Stimulated activated CD4-positive, alpha-beta T cell treated with anti-CD3 and anti-CD28 coated beads, Interleukin-15, amount 100 ng/mL, for 24 hours (primary cell): ENCODE results near the gene TPM2.

Experiments used
- DNase-seq: peaks from one replicate; pipeline ENCODE4 v3.0.0-alpha.2; 2020

Gene TPM2

DNA sequence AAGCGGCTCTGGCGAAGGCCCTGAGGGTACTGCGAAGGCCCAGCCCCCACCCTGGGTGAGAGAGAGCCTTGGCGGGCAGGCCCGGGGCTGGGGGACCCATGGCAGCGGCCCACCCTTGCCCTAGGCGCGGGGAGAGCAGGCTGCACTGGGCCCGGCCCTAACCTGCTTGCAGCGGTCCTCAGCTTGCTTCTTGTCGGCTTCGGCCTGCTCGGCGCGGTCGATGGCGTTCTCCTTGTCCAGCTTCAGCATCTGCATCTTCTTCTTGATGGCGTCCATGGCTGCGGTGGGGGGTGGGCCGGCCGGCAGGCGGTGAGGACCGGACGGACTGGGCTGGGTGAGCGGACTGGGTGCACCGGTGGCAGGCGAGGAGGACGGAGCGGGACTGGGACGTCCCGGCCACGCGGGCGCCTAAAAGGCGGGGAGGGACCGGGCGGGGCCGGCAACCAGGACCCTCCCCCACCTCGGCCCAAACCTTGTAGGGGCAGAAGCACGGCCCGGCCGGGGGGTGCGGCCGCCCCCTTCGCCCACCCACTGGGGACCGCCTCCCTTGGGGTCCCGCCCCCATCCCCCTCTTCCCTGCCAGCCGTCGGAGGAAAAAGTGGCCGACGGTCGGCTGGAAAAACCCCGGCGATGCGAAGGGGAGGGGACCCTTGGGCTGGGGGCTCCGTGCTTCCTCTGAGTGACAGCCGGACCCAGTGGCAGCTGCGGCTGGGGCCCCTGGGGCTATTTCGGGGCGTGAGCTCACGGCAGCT lies at the start of gene TPM2:
TPM2 (minus strand) TSS at position 384 of the 752 bp plus-strand sequence; CDS start at position 276, 108 bp downstream.
- DNase-seq, result no peak

DNA sequence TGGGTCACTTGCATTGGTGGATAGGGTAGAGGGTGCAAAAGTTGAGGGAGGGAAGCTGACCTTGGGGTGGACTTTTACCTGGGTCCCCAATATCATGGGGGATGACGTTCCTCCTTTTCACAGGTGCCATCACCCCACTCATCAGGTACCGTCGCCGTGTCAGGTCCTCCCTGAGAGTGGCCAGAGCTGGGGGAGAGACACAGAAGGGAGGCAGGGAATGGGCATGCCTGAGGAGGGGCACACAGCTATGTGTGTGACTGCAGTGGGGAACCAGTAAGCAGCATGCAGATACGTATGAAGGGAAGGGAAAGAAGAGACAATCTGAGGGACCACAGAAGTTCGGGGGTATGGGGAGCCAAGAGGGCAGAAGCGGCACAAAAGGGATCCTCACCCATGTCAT lies 49.2 kb upstream of the TPM2 start:
- no peak for DNase-seq

DNA sequence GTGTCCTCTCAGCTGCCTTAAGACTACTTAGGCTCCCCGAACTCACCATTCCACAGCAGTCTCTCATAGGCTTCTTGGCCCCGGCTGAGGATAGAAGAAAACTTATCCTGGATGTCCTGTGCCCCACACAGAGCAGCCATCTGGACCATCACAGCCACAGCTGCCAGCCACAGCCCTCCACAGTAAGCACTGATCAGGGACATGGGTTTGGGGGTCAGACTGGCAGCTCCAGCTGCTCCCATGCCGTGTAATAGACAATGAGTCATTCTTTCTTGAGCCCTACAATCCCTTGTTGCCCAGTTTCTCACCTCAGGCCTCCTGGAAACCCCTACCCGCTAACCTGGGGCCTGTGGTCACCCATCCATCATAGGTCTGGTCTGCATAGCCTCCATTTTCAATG lies 48.5 kb upstream of the TPM2 start:
- no peak for DNase-seq

DNA sequence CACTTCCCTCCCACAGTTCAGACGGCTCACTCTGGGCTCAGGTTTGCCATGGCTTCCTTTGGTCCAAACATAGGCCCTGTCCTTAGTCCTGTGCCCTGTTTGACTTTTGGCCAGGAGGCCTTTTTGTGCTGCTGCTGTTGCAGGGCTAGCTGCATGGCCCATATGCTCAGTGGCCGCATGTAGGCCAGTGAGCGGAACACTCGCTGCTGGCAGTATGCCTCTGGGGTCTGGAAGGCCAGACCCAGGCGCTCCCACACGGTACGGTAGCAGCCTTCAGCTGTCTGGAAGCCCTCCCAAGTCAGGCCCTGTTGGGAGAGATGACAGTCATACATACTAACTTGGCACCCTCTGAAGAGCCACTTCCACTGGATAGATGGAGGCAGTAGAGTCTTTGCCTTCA lies 47.4 kb upstream of the TPM2 start:
- no peak for DNase-seq

DNA sequence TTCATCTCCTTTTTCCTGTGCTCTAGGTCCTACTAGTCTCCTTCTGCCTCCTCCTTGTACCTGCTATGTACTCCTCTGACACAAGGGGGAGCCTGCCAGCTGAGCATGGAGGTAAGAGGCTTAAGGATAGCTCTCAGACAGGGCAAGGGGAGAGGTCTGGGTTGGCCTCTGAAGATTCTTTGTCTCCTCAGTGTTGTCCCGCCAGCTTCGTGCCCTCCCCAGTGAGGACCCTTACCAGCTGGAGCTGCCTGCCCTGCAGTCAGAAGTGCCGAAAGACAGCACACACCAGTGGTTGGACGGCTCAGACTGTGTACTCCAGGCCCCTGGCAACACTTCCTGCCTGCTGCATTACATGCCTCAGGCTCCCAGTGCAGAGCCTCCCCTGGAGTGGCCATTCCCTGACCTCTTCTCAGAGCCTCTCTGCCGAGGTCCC lies 46.5 kb upstream of the TPM2 start:
- DNase-seq, result peak; percentile 74

DNA sequence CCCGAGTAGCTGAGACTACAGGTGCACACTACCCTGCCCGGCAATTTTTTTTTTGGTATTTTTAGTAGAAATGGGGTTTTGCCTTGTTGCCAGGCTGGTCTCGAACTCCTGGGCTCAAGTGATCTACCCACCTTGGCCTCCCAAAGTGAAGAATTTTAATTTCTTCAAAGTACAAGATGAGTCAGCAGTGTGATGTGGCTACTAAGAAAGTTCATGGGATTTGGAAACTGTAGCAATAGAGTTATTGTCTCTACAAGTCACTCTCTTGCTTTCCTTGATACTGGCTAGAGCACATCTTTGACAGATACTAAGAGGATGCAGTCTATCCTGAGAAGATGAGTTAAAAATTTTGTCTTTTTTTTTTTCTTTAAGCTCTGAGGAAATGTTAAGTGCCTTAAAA lies 44.4 kb upstream of the TPM2 start:
- no peak for DNase-seq

DNA sequence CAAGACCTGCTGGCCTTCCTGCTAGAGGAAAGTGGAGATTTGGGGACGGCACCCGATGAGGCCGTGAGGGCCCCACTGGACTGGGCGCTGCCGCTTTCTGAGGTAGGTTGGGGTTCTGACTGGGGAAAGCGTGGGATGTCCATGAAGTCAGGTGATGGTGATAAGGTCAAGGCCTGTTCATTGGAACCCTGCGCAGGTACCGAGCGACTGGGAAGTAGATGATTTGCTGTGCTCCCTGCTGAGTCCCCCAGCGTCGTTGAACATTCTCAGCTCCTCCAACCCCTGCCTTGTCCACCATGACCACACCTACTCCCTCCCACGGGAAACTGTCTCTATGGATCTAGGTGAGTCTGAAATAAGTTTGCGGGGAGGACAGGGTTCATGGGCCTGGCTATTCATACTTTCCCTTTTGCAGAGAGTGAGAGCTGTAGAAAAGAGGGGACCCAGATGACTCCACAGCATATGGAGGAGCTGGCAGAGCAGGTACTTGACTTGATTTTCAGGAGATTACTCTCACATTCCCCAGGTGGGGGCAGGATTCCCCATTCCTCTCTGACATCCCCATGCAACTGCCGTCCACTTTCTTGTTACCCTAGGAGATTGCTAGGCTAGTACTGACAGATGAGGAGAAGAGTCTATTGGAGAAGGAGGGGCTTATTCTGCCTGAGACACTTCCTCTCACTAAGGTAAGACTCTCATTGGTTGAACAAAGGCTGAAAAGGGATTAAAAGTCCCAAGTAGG lies 43.2 kb upstream of the TPM2 start:
- peak; percentile 47 for DNase-seq

DNA sequence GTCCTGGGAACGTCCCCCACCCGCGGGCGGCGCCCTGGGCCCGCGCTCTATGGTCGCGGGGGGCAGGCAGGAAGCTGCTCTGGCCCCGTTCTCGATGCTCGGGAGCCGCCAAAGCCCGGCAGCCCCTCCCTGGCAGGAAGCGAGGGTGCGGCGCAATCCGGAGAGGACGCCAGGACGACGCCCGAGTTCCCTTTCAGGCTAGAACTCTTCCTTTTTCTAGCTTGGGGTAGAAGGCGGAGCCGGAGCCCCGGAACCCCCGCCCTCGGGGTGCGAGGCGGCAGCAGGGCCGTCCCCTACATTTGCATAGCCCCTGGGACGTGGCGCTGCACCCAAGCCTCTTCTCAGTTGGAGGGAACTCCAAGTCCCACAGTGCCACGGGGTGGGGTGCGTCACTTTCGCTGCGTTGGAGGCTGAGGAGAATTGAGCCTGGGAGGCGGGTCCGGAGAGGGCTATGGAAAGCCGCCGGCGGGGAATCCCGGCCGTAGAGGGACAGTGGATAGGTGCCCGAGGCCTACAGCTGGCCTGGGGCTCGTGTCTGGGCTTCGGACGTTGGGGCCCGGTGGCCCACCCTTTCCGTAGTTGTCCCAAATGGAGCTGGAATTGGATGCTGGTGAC lies 42.6 kb upstream of the TPM2 start, which contains the start of the genes CREB3 and TLN1:
CREB3 (plus strand) TSS at position 482 of the 615 bp plus-strand sequence; CDS start at position 589, 107 bp downstream.
TLN1 (minus strand) TSS at position 11 of the 615 bp plus-strand sequence. CDS start 6,501 bp downstream, outside the sequence.
- DNase-seq, result peak; percentile 98

DNA sequence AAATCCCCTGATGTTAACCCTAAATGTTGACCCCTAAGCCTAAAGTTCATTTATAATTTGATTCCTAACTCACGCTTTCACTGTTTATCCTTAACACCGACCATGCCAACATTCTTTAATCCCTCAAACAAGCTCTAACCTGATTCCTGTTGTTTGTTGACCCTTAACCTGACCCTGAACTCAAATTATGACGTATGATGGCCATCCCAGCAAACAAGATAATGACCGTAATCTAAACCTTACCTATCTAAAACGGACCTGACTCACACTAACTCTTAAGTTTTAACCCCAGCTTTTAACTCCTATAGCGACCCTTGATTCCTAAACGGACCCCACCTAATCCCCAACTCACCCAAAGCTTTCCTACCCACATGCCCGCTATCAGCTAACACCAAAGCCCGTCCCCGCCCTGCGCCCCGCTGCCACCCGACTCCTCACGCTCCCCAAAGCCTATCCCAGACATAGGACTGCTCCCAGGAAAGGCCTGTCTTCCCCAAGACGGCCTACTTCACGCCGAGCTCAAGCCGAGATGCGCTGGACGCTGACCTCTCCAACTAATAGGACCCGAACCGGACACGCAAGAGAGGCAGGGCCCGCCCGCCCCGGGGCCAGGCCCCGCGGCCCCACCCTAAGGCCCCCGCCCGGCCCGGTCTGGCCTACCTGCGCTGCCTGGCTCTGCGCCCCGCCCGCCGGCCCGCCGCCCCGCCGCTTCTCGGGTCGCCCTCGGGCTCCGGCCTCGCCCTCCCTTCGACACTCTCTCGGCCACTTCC lies 41.9 kb upstream of the TPM2 start:
- DNase-seq, result peak; percentile 47

DNA sequence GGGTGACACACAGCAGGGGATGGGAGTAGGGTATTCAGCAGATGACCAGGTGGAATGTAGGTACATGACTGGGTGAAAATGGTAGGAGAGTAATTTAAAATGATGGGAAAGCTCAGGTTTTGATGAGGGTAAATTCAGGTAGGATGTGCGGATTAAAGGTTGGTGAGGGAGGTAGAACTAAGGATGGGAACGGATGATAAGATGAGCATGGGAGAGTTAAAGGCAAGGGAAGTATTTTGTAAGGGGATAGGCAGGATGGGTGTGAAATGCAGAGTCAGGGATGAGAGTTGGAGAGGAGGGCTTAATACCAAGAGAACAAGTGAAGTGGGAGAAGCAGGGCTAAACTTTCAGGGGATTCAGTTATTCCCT lies 40.7 kb upstream of the TPM2 start:
- no peak for DNase-seq

DNA sequence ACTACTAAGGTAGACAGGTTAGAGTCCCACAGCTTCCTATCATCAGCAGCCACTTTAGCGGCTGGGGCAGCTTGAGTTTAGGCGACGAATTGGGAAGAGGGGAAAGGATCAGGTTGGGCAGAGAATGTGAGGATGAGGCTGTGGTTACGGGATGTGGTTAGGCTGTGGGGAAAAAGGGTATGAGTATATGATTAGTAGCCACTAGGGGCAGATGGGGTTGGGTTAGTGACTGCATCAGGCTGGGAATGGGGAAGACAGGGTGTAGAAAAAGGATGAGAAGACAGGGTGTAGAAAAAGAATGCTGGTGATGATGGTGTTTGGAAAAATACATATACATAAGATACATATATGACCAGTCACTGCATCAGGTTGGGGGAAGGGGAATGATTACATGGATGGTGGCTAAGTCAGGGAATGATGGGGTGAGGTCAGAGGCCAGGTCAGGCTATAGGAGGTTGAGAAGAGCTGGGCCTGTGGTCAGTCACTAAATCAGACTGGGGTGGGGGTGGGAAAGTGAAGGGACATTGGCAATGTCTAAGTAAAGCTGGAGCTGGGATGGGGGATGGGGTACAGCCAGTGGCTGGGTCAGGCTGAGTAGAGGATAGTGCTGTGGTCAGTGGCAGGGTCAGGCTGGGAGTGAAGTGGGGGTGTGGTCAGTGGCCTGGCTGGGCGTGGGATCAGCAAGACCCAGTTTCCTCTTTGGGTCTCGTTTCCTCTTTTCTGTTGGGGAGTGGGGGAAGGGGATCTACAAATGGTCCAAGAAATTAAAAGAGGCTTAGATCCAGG lies 40.2 kb upstream of the TPM2 start:
- peak; percentile 45 for DNase-seq

DNA sequence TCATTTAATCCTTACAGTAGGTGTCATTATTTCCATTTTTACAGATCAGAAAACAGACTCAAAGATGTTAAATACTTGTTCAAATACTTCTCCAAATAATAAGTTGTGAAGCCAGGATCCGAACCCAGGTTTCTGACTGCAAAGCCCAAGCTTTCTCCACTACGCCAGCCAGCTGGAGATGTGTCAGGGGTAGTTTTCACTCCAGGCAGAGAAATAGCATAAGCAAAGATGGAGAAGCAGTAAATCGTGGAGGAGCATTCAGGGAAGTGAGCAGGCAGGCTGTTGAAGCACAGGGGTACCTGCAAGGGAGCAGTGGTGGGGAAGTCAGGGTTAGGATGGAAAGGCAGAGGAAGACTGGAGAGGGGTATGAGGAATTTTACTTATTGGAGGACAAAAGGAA lies 39.4 kb upstream of the TPM2 start:
- no peak for DNase-seq

DNA sequence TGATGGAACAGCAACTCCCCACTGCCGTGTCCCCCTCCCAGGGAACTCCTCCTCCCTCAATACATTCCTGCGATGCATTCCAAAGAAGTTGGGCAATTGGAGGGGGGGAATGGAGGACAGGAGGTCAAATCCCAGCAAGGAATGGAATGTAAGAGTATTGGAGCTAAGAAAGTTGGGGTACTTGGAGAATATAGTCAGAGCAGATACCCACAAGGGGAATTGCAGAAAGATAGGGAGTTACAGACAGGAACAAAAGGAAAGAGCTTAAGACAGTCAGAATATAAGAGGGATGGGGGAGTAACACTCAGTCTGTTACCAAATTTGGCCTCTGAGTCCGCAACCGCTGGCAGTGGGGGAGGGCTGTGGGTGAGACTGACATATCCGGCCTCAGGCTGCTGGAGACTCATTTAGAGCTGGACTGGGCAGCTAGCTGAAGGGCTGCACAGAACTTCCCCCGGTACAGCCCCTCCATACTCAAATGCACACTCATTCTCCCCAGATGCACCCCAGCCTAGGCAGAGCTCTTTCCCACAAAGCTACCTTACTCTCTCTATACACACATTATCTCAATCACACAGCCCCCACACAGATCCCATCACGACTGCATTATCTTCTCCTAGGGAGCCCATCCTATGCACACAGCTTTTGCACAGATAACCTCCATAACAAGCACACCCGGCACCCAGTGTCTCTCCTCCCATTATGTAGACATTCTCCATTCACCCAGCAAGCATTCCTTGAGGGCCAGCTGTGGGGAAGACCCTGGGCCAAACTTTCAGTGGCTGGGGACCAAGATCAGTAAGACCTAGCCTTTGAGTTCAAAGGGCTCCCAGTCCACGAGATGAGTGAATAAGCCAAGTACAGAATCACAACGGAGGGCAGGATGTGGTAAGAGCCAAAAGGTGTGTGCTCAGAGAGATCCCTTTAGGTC lies 38.6 kb upstream of the TPM2 start:
- peak; percentile 68 for DNase-seq

DNA sequence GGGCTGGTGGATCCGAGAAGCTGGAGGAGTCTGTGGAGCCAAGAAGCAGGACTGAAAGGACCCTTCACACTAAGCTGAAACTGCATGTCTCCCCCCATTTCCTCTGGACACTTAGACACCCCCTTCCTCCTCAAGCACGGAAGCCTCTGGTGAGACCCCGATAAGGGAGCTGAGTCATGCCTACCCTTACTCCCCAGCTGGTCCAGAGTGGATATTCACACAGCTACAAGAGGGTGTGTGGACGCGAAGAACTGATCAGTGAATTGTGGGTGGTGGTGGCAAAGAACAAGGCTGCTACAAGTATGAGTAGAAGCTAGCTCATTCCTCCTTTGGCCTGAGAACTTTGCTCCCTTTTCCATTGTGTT lies 37.9 kb upstream of the TPM2 start:
- no peak for DNase-seq

DNA sequence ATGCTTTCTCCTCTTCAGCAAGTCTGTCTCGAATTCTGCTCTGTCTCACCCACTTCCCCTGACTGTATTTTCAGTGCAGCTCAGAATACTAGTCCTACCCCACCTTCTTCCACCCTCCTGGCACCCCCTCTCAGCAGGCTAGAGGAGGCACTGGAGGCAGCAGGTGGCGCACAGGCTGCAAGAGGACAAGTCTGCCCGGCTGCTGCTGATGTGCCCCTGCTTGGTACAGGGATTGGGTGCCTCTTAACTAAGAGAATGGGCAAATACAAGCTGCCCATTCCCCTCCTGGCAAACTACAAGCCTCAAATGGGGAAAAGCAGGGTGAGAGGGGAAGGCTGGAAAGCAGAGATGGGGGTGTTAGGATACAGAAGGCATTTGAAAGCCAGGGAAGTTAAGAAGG lies 37.2 kb upstream of the TPM2 start:
- DNase-seq, result peak; percentile 26

DNA sequence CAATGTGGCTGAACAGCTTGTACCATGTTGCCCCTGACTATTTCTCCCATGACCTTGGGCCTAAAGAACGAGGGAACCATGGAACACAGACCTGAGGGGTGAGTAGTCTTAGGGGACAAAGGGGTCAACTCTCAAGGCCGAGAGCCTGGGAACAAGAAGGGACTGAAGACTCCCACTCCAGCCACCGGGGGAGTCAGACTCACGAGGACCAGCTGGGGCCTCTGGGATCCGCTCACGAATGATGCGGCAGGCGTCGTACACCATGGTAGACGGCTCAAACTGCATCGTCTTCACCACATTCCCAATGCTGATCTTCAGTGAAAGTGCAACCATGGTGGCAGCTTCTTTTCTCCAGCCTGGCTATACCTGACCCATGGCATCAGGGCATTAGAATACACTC lies 35.6 kb upstream of the TPM2 start:
- no peak for DNase-seq

DNA sequence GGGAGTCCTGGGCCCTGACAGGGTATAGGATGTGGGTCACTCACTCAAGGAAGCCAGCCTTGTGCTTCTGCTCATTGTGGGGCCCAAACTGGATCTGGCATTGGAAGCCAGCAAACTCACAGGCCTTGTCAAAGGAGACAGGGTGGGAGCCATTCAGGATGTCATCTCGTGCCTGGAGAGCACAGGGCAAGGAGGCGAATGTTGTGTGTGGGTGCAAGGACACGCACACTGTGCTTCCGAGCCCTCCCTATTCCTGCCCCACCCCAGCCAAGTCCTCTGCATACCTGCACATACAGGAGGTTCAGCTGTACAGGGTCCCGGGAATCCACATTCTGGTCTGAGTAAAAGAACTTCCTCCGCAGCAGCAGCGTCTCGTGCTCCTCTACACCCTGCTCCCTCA lies 34.2 kb upstream of the TPM2 start:
- no peak for DNase-seq

DNA sequence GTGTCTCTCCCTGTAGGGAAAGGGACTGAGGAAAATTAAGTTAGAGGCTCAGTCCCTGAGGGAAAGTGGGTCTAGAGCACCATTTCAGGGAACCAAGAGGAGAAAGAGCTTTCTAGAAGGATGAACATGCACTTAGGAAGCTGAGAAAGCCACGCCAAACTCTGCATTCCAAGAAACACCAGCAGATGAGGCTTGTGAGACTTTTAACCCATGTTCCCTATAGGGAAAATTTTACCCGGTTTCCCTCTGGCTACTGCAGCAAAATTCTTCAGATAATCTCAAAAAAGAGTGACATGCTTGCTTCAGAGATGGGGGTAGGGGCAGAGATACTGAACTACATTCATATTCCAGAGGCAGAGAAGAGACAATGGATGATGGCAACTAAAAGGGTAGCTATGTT lies 33.7 kb upstream of the TPM2 start:
- no peak for DNase-seq

DNA sequence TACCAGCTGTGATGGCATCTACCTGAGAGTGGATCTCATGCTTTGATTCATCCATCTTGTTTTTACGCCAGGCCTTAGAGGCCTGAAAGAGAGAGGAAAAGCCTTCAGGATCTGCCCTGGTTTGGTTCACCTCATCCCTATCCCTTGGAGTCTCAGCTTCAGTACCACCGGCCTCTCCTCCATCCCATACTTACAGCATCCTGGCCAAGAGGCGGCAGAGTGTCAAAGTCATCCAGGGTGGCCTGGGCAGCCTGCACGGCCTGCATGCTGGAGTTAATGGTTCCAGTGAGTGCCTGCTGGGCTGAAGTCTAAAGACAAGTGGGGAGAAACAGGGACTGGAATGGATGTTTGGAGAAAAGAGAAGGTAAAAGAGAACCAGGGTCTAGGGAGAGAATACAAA lies 29.8 kb upstream of the TPM2 start:
- no peak for DNase-seq

DNA sequence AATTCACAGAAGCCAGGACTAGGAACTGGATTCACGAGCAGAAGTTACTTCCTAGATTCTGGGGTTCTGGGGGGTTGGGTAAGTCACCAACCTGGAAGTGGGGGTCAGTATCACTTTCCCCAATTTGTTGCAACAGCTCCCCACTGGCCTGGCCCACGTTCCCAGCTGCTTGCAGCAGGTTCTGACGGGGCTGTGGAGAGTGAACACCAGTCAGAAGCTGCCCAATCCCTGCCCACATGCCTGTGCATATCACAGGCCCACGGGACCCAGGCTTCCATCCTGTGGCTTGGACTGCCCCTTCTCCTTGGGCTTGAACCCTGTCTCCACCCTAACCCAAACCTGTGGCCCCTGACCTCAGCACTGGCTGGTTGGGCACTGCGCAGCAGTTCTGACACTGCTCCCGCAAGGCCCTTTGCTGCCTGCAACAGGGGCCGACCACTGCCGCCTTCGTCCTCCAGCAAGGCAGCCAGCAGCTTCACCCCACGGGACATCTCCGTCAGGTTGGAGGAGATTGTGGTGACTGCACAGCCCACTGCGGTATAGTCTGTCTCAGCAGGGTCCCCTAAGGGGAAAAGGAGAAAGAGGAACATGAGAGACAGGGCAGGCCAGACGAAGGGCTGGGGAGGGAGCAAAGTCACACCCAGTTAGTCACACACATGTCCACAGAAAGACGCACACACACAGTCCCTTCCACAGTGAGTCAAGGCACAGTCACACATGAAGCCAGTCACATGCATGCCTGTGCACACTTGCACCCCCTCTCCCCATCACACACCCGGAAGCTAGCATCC lies 29.2 kb upstream of the TPM2 start:
- no peak for DNase-seq
